ENCODE data around the gene MAST4. TPM values are rescaled to one million over a fixed set of nuclear protein-coding genes. Genes with fewer than 3 reads are reported as not detected.

The MAST4 gene
- total RNA-seq, 4 donors from 2014 or later = 55.3 to 148 (median 110) TPM

DNA sequence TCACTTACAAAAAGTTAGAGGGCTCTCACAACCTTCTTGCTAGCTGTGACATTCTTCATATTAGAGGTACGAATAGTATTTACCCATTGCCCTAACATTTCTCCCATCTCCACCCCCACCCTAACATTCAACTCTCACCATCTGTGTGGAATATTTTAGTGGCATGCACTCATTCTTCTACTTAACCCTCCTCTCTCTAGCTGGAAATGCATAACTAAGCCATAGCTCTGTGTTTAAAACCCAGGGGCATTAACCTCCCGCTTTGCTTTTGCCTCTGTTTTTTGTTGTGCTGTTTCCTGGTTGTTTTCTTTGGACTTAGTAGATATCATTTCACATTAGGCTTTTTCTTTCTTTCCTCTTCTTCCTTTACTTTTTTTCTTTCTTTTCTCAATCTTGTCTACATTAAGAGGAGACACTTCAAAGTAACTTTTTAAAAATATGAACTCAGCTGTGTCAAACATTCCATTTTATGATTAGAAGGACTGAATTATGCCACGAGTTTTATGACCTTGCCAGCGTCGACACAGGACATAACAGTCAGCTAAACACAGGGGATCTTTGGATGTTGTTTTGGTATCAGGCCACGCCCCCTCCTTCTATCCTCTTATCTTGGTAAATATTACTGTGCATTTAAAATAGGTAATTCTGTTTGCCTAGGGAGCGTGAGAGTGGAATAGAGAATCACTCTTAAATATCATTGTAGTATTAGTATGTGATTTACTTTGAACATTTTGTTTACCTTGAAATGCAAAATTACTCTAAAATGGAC, 364.4 kb downstream of the MAST4 start:
- intact Hi-C loops (cut with DNase I) = no loop called here
- Histone ChIP-seq H3K27me3 (no peaks in the 10 kb centered on the region), H3K4me1 (peaks cover 0 to 35% (median 0%) of the 10 kb centered on the region in 3 donors), H3K27ac (no peak overlapping the region), H3K36me3 (no peaks in the 10 kb centered on the region), H3K4me3 (peak overlapping the region in 1 of 4 donors; percentile 12), H3K9me3 (no peaks in the 10 kb centered on the region)
- WGBS, 2 donors = 49 to 52% methylated on average over 7 of the region's 7 CpGs
- no peak for TF ChIP-seq POLR2A (IDR thresholded peaks at IDR 0.05)
- TF ChIP-seq, protein P1, sequence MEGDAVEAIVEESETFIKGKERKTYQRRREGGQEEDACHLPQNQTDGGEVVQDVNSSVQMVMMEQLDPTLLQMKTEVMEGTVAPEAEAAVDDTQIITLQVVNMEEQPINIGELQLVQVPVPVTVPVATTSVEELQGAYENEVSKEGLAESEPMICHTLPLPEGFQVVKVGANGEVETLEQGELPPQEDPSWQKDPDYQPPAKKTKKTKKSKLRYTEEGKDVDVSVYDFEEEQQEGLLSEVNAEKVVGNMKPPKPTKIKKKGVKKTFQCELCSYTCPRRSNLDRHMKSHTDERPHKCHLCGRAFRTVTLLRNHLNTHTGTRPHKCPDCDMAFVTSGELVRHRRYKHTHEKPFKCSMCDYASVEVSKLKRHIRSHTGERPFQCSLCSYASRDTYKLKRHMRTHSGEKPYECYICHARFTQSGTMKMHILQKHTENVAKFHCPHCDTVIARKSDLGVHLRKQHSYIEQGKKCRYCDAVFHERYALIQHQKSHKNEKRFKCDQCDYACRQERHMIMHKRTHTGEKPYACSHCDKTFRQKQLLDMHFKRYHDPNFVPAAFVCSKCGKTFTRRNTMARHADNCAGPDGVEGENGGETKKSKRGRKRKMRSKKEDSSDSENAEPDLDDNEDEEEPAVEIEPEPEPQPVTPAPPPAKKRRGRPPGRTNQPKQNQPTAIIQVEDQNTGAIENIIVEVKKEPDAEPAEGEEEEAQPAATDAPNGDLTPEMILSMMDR (IDR thresholded peaks at IDR 0.05) = no peak
- no peak for DNase-seq

DNA sequence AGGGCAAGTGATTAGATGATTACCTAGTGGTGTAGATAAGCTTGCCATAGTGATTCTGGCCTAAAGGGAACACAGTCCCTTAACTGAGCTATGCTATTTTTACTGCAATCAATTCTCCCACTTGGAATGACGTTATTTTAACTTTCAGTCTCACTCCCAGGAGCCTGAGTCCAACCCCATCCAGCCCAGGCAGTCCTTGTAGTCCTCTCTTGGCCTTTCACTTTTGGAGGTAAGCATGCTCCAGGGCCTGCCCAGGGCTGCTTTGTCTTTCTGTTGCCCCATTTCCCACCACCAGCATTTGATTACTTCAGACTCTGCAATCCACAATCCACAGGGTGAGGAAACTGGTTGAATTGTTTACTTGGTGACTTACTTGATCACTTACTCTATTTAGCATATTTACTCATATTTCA, 367.4 kb downstream of the MAST4 start:
- H3K4me1 ChIP-seq = peaks cover 0 to 27% (median 0%) of the 10 kb centered on the region in 3 donors
- WGBS, 2 donors = 70% methylated on average over 1 of the region's 1 CpG
- no peak overlapping the region for H3K4me3 ChIP-seq
- TF ChIP-seq, protein P1 (IDR thresholded peaks at IDR 0.05) = no peak
- TF ChIP-seq POLR2A (IDR thresholded peaks at IDR 0.05) = no peak
- no peak overlapping the region for H3K27ac ChIP-seq
- no peak for DNase-seq
- H3K36me3 ChIP-seq = no peaks in the 10 kb centered on the region
- no peaks in the 10 kb centered on the region for H3K27me3 ChIP-seq
- no peaks in the 10 kb centered on the region for H3K9me3 ChIP-seq
- intact Hi-C loops (cut with DNase I) = no loop called here

DNA sequence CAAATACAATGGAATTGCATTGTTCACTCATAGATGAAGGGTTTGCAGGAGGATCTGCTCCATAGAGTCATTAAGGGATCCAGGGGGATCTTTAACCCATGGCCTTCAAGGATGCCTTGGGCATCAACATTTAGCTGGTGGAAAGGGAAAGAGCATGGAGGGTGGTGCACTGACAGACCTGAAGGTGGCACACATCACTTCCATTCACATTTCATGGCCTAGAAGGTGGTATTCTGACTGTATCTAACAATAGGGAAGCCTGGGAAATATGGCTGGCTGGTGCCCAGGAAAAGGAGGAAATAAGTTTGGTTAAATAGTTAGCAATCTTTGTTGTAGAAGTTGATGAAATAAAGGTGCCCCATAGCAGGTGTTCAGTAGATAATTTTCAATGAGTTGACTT, 370.2 kb downstream of the MAST4 start:
- intact Hi-C loops (cut with DNase I) = no loop called here
- DNase-seq = no peak
- no peaks in the 10 kb centered on the region for H3K36me3 ChIP-seq
- no peaks in the 10 kb centered on the region for H3K4me1 ChIP-seq
- H3K27me3 ChIP-seq = no peaks in the 10 kb centered on the region
- TF ChIP-seq POLR2A (IDR thresholded peaks at IDR 0.05) = no peak
- TF ChIP-seq, protein P1 (IDR thresholded peaks at IDR 0.05) = no peak
- H3K27ac ChIP-seq = no peak overlapping the region
- no peak overlapping the region for H3K4me3 ChIP-seq
- no peaks in the 10 kb centered on the region for H3K9me3 ChIP-seq

DNA sequence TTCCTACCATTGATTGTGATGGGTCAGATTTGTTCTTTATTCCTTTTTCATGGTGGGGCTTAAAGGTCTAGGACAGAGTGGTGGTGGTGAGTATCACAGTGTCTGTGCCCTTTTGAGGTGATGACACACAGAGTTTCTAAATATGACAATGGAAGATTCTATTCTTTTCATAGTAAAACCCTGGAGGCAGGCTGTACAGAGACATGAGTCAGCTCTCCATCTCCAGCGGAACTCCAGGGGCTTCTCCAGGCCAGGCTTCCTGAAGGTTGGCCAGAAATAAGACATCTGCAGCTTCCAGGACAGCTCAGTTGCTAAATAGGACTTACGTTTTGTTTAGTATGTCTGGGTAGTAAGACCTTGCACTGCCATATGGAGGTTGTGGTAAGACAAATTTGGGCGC, 370.9 kb downstream of the MAST4 start:
- Histone ChIP-seq H3K4me3 (no peak overlapping the region), H3K4me1 (no peaks in the 10 kb centered on the region), H3K27ac (no peak overlapping the region), H3K27me3 (no peaks in the 10 kb centered on the region), H3K36me3 (no peaks in the 10 kb centered on the region), H3K9me3 (no peaks in the 10 kb centered on the region)
- WGBS, 2 donors = 53 to 92% methylated on average over 2 to 3 of the region's 3 CpGs
- intact Hi-C loops (cut with DNase I) = no loop called here
- no peak for DNase-seq
- TF ChIP-seq POLR2A (IDR thresholded peaks at IDR 0.05) = no peak
- TF ChIP-seq, protein P1 (IDR thresholded peaks at IDR 0.05) = no peak

DNA sequence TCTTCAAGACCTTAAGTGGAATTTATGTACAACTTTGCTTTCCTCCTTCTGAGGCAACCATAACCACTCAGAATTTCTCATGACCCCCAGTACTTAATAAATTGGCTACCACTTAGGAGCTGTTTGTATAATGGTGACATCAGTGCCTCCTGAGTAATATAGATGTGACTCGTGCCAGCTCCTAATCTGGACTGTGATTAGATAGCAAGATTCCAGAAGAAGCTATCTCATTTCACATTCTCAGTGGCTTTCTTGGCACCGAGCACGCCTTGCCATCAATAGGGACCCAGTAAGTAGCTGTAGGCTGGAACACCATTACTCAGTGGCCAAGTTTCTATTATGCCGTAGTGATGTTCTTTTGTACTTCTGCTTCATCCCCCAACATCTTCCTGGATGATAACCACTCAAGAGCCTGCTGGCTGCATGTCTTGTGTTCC, 371.7 kb downstream of the MAST4 start:
- intact Hi-C loops (cut with DNase I) = no loop called here
- Histone ChIP-seq H3K4me3 (no peak overlapping the region), H3K36me3 (no peaks in the 10 kb centered on the region), H3K4me1 (no peaks in the 10 kb centered on the region), H3K27ac (no peak overlapping the region), H3K9me3 (no peaks in the 10 kb centered on the region), H3K27me3 (no peaks in the 10 kb centered on the region)
- TF ChIP-seq POLR2A (IDR thresholded peaks at IDR 0.05) = no peak
- TF ChIP-seq, protein P1 (IDR thresholded peaks at IDR 0.05) = no peak
- 80 to 88% methylated on average over 4 of the region's 4 CpGs for WGBS, 2 donors
- no peak for DNase-seq

Measured in esophagus squamous epithelium (tissue), 5 donors.